A673 (cell line): ENCODE data around the gene PSTPIP1.

Source experiments
- CTCF ChIP-seq: fragments of 300-800, 200-600 bp; sonication (generic); conservative IDR thresholded peaks from 2 replicates; pipeline ENCODE4 v1.5.1; 2017; ENCODE audit warnings: low read depth, mild to moderate bottlenecking, antibody characterized with exemption, low read length, moderate library complexity, mixed read lengths
- EZH2 ChIP-seq: fragments of 200-600 bp; sonication (generic); IDR thresholded peaks from 2 replicates; pipeline ENCODE4 v1.6.1; 2017; ENCODE audit warnings: borderline replicate concordance, low read depth, mild to moderate bottlenecking, mixed read lengths, antibody characterized with exemption, low read length; ENCODE audit not compliant: poor library complexity, severe bottlenecking

GRCh38 chr15:77009176-77009575 is 14.2 kb downstream of the PSTPIP1 start:
- no peak for TF ChIP-seq CTCF
- no peak for TF ChIP-seq EZH2
